GM21360 (cell line): ENCODE data around the gene PGPEP1.
A peak's percentile ranks its signal among the peaks of the same experiment; 100 is the strongest.
"Not testable (repeated sequence)": the region's sequence is repeated elsewhere in the genome, so short reads cannot be mapped to it uniquely, and the experiment has no call there.

Source experiments
- ATAC-seq: cut with Tn5 transposase; IDR thresholded peaks from one replicate; pipeline ENCODE4 v1.9.1; 2021; ENCODE audit warnings: mild to moderate bottlenecking, moderate library complexity; ENCODE audit not compliant: unreplicated experiment

The PGPEP1 gene

GRCh38 chr19:18363787-18364186, 23.4 kb downstream of the PGPEP1 start:
- ATAC-seq: no peak

- ATAC-seq: not testable (repeated sequence)
Observed at GRCh38 chr19:18364277-18364825, 24.0 kb downstream of the PGPEP1 start.

GRCh38 chr19:18364826-18365528, 24.6 kb downstream of the PGPEP1 start:
- no peak for ATAC-seq

GRCh38 chr19:18366021-18366435, 25.6 kb downstream of the PGPEP1 start:
- no peak for ATAC-seq

GRCh38 chr19:18368504-18369222, 28.3 kb downstream of the PGPEP1 start:
- ATAC-seq: no peak

GRCh38 chr19:18373407-18373891, 33.1 kb downstream of the PGPEP1 start:
- ATAC-seq: no peak

- ATAC-seq: peak; percentile 62
Observed at GRCh38 chr19:18373892-18374629, 33.7 kb downstream of the PGPEP1 start.

- no peak for ATAC-seq
Observed at GRCh38 chr19:18377026-18377425, 36.6 kb downstream of the PGPEP1 start.

- no peak for ATAC-seq
Observed at GRCh38 chr19:18379803-18380747, 39.7 kb downstream of the PGPEP1 start.

- ATAC-seq: no peak
Observed at GRCh38 chr19:18380843-18381242, 40.4 kb downstream of the PGPEP1 start.

GRCh38 chr19:18383622-18384021, 43.2 kb downstream of the PGPEP1 start:
- not testable (repeated sequence) for ATAC-seq

GRCh38 chr19:18384775-18385174, 44.4 kb downstream of the PGPEP1 start:
- no peak for ATAC-seq

- no peak for ATAC-seq
Observed at GRCh38 chr19:18385359-18385674, 44.9 kb downstream of the PGPEP1 start.

GRCh38 chr19:18385675-18386542, 45.5 kb downstream of the PGPEP1 start, which contains the start of gene GDF15:
GDF15 (plus strand) TSS chr19:18386158; CDS start chr19:18386190, 32 bp downstream.
- ATAC-seq: no peak

GRCh38 chr19:18386543-18387271, 46.3 kb downstream of the PGPEP1 start:
- no peak for ATAC-seq

- peak; percentile 48 for ATAC-seq
Observed at GRCh38 chr19:18388100-18388959, 47.9 kb downstream of the PGPEP1 start.

- ATAC-seq: no peak
Observed at GRCh38 chr19:18388960-18389725, 48.7 kb downstream of the PGPEP1 start.
